GM18520 (cell line): Measurements from ENCODE around the gene NPAS3.

Source experiments
- ATAC-seq: cut with Tn5 transposase; IDR thresholded peaks from one replicate; pipeline ENCODE4 v1.9.1; 2021; ENCODE audit not compliant: unreplicated experiment

The NPAS3 gene

GRCh38 chr14:33730156-33730555 lies 791.5 kb downstream of the NPAS3 start:
- no peak for ATAC-seq

GRCh38 chr14:33732175-33732574 lies 793.5 kb downstream of the NPAS3 start:
- no peak for ATAC-seq

GRCh38 chr14:33733310-33733709 lies 794.6 kb downstream of the NPAS3 start:
- no peak for ATAC-seq

- no peak for ATAC-seq
Observed at GRCh38 chr14:33733721-33734120, 795.0 kb downstream of the NPAS3 start.

- no peak for ATAC-seq
Observed at GRCh38 chr14:33734387-33734786, 795.7 kb downstream of the NPAS3 start.

- no peak for ATAC-seq
Observed at GRCh38 chr14:33736299-33736825, 797.7 kb downstream of the NPAS3 start.

- ATAC-seq = no peak
Observed at GRCh38 chr14:33736979-33737378, 798.3 kb downstream of the NPAS3 start.

GRCh38 chr14:33737446-33737845 lies 798.8 kb downstream of the NPAS3 start:
- ATAC-seq = no peak

- no peak for ATAC-seq
Observed at GRCh38 chr14:33738029-33738428, 799.4 kb downstream of the NPAS3 start.

GRCh38 chr14:33738491-33738890 lies 799.8 kb downstream of the NPAS3 start:
- ATAC-seq = no peak

GRCh38 chr14:33740531-33740930 lies 801.9 kb downstream of the NPAS3 start:
- ATAC-seq = no peak

GRCh38 chr14:33742166-33742565 lies 803.5 kb downstream of the NPAS3 start:
- ATAC-seq = no peak

GRCh38 chr14:33745163-33745562 lies 806.5 kb downstream of the NPAS3 start:
- ATAC-seq = no peak

GRCh38 chr14:33747749-33748148 lies 809.1 kb downstream of the NPAS3 start:
- no peak for ATAC-seq

GRCh38 chr14:33754261-33754660 lies 815.6 kb downstream of the NPAS3 start:
- no peak for ATAC-seq

- ATAC-seq = no peak
Observed at GRCh38 chr14:33755358-33755757, 816.7 kb downstream of the NPAS3 start.

GRCh38 chr14:33756833-33757232 lies 818.2 kb downstream of the NPAS3 start:
- no peak for ATAC-seq

GRCh38 chr14:33758547-33758946 lies 819.9 kb downstream of the NPAS3 start:
- ATAC-seq = no peak

GRCh38 chr14:33762161-33762851 lies 823.6 kb downstream of the NPAS3 start:
- ATAC-seq = no peak

- no peak for ATAC-seq
Observed at GRCh38 chr14:33764876-33765650, 826.4 kb downstream of the NPAS3 start.

GRCh38 chr14:33767586-33768457 lies 829.1 kb downstream of the NPAS3 start:
- ATAC-seq = no peak
